NCI-H2227 treated with DMSO at 0.1 percent for 48 hours (cell line): ENCODE data around the gene TMCO4.
"Not testable (repeated sequence)": the region's sequence is repeated elsewhere in the genome, so short reads cannot be mapped to it uniquely, and the experiment has no call there.

Experiments
- DNase-seq: peaks from one replicate; lab custom pipeline; 2025; lab: John Stamatoyannopoulos, UW

TMCO4 gene

GRCh38 chr1:19799230-19800075 lies at the start of gene TMCO4:
Gene TMCO4, minus strand, starts transcription at chr1:19799916. Its CDS starts 19,158 bp downstream, at chr1:19780758.
- DNase-seq = no peak

GRCh38 chr1:19849307-19849706 lies 49.6 kb upstream of the TMCO4 start:
- not testable (repeated sequence) for DNase-seq

- DNase-seq = not testable (repeated sequence)
Measured at GRCh38 chr1:19847334-19847733, 47.6 kb upstream of the TMCO4 start.

- no peak for DNase-seq
Measured at GRCh38 chr1:19846338-19846737, 46.6 kb upstream of the TMCO4 start.

GRCh38 chr1:19845555-19845954 lies 45.8 kb upstream of the TMCO4 start:
- no peak for DNase-seq

- no peak for DNase-seq
Measured at GRCh38 chr1:19844731-19845495, 45.2 kb upstream of the TMCO4 start.

- DNase-seq = no peak
Measured at GRCh38 chr1:19840228-19840627, 40.5 kb upstream of the TMCO4 start.

- no peak for DNase-seq
Measured at GRCh38 chr1:19837866-19838265, 38.1 kb upstream of the TMCO4 start.

- no peak for DNase-seq
Measured at GRCh38 chr1:19835578-19835977, 35.9 kb upstream of the TMCO4 start.

- DNase-seq = no peak
Measured at GRCh38 chr1:19831441-19831840, 31.7 kb upstream of the TMCO4 start.

GRCh38 chr1:19828546-19828945 lies 28.8 kb upstream of the TMCO4 start:
- DNase-seq = no peak

GRCh38 chr1:19825298-19825697 lies 25.6 kb upstream of the TMCO4 start:
- DNase-seq = no peak

GRCh38 chr1:19824541-19824940 lies 24.8 kb upstream of the TMCO4 start:
- DNase-seq = no peak

- DNase-seq = no peak
Measured at GRCh38 chr1:19824036-19824435, 24.3 kb upstream of the TMCO4 start.

GRCh38 chr1:19819701-19820100 lies 20.0 kb upstream of the TMCO4 start:
- DNase-seq = no peak

- DNase-seq = no peak
Measured at GRCh38 chr1:19818324-19818723, 18.6 kb upstream of the TMCO4 start.

- DNase-seq = no peak
Measured at GRCh38 chr1:19817160-19817559, 17.4 kb upstream of the TMCO4 start.

- DNase-seq = not testable (repeated sequence)
Measured at GRCh38 chr1:19816737-19817086, 17.0 kb upstream of the TMCO4 start.

GRCh38 chr1:19815801-19816736 lies 16.4 kb upstream of the TMCO4 start:
- no peak for DNase-seq

GRCh38 chr1:19814681-19815503 lies 15.2 kb upstream of the TMCO4 start, which contains the start of gene RNF186:
Gene RNF186, minus strand, starts transcription at chr1:19815283. Its CDS starts 182 bp downstream, at chr1:19815101.
- DNase-seq = no peak

- DNase-seq = no peak
Measured at GRCh38 chr1:19814244-19814661, 14.5 kb upstream of the TMCO4 start.
